Activated CD4-positive, CD25-positive, alpha-beta regulatory T cell treated with anti-CD3 and anti-CD28 coated beads, Interleukin-2, amount 50 U/mL, for 24 hours (primary cell): Measurements from ENCODE around the gene SEPHS1.
"Not testable (repeated sequence)": the region's sequence is repeated elsewhere in the genome, so short reads cannot be mapped to it uniquely, and the experiment has no call there.

Source experiments
- ATAC-seq, 2 donors: fragments of 150-1000 bp; cut with Tn5 transposase; one replicate each; pipeline ENCODE4 v1.10.0; 2021; ENCODE audit warnings: mild to moderate bottlenecking in 1 of 2, moderate library complexity in 1 of 2

SEPHS1 gene

DNA sequence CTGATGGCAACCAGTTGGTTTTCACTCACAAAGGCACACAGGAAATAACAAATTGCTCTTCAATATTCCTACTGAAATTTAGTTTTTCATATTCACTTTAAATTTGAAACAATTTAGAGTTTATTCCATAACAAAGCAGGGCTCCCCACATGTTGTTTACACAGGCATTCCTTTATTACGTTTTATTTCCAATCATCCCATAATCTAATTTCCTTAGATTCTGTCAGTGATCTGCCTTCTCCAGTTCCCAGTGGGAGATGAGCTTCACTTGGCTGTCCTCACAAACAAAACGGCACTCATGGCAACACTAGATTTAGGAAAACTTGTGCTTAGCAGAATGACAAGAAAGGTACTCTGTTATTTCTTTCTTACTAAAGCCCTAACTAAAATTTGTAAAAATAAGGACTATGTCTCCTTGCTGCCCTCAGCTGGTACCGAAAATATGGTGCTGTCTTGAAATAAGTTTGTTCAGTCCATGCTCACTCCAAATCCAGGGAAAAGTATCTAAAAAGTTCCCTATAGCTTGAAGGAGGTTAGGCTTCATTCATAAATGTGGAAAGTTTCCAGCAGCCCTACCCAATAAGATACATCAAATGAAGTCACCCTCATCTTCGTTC lies 71.2 kb downstream of the SEPHS1 start:
- no peak for ATAC-seq

DNA sequence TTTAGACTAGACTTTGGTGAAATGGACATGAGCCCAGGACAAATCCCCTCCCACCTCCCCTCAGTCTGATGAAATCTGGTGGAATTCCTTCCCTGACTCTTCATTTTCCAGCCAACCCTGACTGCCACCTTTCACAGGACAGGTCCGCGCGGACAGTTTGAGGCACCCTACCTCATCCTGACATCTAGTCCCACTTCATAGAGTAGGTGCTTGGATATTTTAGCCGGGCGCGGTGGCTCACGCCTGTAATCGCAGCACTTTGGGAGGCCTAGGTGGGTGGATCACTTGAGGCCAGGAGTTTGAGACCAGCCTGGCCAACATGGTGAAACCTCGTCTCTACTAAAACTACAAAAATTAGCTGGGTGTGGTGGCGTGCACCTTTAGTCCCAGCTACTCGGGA lies 71.9 kb downstream of the SEPHS1 start:
- not testable (repeated sequence) for ATAC-seq

DNA sequence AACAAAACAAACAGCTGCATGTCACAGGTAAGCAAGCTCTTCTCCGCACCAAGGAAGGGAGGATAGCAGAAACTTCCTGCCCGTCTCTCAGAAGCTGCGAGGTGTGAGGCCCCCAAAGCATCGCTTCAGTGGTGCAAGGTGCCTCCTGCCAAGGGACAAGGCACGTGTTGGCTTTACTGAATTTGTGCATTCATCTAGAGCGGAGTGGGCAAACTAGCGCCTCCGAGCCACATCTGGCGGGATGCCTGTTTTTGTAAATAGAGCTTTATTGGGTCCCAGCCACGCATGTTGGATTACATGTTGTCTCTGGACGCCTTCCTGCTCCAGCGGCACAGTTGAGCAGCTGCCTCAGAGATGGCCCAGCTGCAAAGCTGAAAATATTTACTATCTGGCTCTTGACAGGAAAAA lies 75.9 kb downstream of the SEPHS1 start:
- ATAC-seq, result no peak

- ATAC-seq, result no peak
These were observed 76.4 kb downstream of the SEPHS1 start for GRCh38 chr10:13271552-13272163.

- ATAC-seq, result no peak
These were observed 77.1 kb downstream of the SEPHS1 start for GRCh38 chr10:13270877-13271551.

DNA sequence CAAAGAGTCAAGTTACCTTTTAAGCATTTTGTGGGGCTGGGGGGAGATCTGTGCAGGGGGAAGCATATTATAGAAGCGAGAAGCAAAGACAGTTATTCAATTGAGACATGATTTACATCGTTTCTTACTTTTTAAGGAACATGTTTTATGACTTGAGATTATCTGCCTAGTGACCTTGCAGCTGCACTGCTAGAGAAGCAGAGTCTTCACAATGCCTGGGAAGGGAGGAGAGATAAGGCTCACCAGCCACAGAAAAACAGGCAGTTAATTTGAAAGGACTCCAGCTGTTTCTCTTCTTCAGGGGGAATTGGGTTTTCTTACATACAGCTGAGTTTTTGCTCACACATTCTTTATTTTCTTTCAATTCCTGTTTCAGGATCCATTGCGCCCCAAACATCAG lies 79.3 kb downstream of the SEPHS1 start:
- ATAC-seq, result no peak

GRCh38 chr10:13268310-13268709 lies 79.8 kb downstream of the SEPHS1 start:
- ATAC-seq, result no peak
